ENCODE data around the gene PYGO2. TPM values are rescaled to one million over a fixed set of nuclear protein-coding genes. Genes with fewer than 3 reads are reported as not detected.

The PYGO2 gene
- total RNA-seq, 1 donor from 2014 or later = 19.2 TPM

- H3K27ac ChIP-seq = peak within 1 kb of the TSS; percentile 99
- peak in 1 of 2 donors; percentile 91 for DNase-seq (ENCODE audit: extremely low spot score in 2 of 2)
- no peaks in the 10 kb centered on the region for H3K9me3 ChIP-seq
- TF ChIP-seq POLR2AphosphoS5 (IDR thresholded peaks at IDR 0.05; ENCODE audit: insufficient read depth in 1 of 2, low read depth in 1 of 2) (no peak), CTCF (IDR thresholded peaks at IDR 0.05) (no peak), POLR2A (IDR thresholded peaks at IDR 0.05) (no peak)
- peak within 1 kb of the TSS; percentile 84 to 85 for H3K4me3 ChIP-seq
- no peaks in the 10 kb centered on the region for H3K36me3 ChIP-seq
- intact Hi-C loops (cut with DNase I) = loop anchor here (5.0 kb wide), 3 partner anchors 35 to 675 kb away; partner anchors contain the start of genes ADAM15 and ATP8B2
- H3K4me1 ChIP-seq = peaks cover 66% of the 10 kb centered on the region
- H3K27me3 ChIP-seq = no peaks in the 10 kb centered on the region
Measured at GRCh38 chr1:155002464-155003226, 41.1 kb upstream of the PYGO2 start, which contains the start of gene ZBTB7B. Gene ZBTB7B, plus strand, starts transcription at chr1:155002802. Its CDS starts 11,859 bp downstream, at chr1:155014661.

DNA sequence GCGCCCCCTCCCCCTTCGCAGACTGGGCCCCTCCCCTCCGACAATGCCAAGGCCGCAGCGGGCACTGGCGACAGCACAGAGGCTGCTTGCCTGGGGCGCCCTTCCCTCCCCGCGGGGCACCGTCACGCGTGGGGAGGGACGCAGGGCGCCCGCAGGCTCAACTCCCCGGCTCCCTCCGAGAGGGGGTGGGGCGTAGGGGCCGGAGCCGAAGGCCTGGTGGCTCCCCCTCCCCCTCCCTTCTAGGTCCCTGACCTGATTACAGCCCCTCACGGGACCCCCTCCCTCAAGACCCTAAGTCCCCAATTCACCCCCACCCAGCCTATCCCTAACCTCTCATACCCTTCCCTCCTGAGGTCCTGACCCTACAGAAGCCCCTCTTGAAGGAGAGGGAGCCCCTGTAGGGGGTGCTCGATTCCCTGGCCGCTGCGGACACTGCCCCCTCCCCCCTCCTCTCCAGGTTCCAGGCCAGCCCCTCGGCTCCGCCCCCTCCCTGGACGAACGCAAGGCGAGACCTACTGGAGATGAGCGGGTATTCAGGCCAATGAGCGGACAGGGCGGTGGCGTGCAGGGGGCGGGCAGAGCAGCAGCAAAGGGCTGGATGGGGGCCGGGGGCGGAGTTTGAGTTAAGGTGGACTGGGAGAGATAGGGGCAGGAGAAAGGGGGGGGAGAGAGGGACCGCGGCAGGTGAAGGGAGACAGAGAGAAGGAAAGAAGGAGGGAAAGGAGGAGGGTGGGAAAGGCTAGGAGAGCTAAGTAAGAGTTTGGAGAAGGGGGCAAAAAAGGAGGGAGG, 40.3 kb upstream of the PYGO2 start:
- intact Hi-C loops (cut with DNase I) = loop anchor here (2.0 to 5.0 kb wide), 4 partner anchors 15 to 675 kb away; partner anchors contain the start of genes ADAM15 and ATP8B2
- H3K36me3 ChIP-seq = no peaks in the 10 kb centered on the region
- peak overlapping the region; percentile 99 for H3K27ac ChIP-seq
- no peaks in the 10 kb centered on the region for H3K27me3 ChIP-seq
- H3K4me3 ChIP-seq = peak overlapping the region; percentile 84 to 85
- TF ChIP-seq POLR2AphosphoS5 (IDR thresholded peaks at IDR 0.05; ENCODE audit: insufficient read depth in 1 of 2, low read depth in 1 of 2) = peak; percentile 30 to 93
- peak in 1 of 2 donors; percentile 90 for TF ChIP-seq POLR2A (IDR thresholded peaks at IDR 0.05)
- TF ChIP-seq CTCF (IDR thresholded peaks at IDR 0.05) = peak in 1 of 3 experiments; percentile 43
- no peaks in the 10 kb centered on the region for H3K9me3 ChIP-seq
- peaks cover 59% of the 10 kb centered on the region for H3K4me1 ChIP-seq
- peak; percentile 99 to 100 for DNase-seq (ENCODE audit: extremely low spot score in 2 of 2)

DNA sequence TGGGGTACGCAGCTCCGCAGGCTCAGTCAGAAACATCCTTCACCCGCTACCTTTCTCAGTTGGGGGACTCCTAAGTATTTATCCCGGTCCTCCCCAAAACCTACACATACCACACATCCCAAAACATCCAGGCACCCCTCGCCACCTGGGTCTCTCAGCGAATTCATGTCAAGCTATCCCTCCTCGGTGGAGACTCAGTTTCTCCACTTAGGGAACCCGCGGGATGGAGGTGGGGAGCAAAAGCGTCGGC, 39.8 kb upstream of the PYGO2 start:
- H3K9me3 ChIP-seq = no peaks in the 10 kb centered on the region
- intact Hi-C loops (cut with DNase I) = loop anchor here (2.0 to 5.0 kb wide), 4 partner anchors 15 to 674 kb away; partner anchors contain the start of genes ADAM15 and ATP8B2
- DNase-seq (ENCODE audit: extremely low spot score in 2 of 2) = no peak
- H3K36me3 ChIP-seq = no peaks in the 10 kb centered on the region
- H3K4me1 ChIP-seq = peaks cover 53% of the 10 kb centered on the region
- TF ChIP-seq POLR2AphosphoS5 (IDR thresholded peaks at IDR 0.05; ENCODE audit: insufficient read depth in 1 of 2, low read depth in 1 of 2) = no peak
- TF ChIP-seq POLR2A (IDR thresholded peaks at IDR 0.05) = no peak
- no peak for TF ChIP-seq CTCF (IDR thresholded peaks at IDR 0.05)
- H3K4me3 ChIP-seq = peak overlapping the region; percentile 84 to 85
- H3K27me3 ChIP-seq = no peaks in the 10 kb centered on the region
- H3K27ac ChIP-seq = peak overlapping the region; percentile 99

DNA sequence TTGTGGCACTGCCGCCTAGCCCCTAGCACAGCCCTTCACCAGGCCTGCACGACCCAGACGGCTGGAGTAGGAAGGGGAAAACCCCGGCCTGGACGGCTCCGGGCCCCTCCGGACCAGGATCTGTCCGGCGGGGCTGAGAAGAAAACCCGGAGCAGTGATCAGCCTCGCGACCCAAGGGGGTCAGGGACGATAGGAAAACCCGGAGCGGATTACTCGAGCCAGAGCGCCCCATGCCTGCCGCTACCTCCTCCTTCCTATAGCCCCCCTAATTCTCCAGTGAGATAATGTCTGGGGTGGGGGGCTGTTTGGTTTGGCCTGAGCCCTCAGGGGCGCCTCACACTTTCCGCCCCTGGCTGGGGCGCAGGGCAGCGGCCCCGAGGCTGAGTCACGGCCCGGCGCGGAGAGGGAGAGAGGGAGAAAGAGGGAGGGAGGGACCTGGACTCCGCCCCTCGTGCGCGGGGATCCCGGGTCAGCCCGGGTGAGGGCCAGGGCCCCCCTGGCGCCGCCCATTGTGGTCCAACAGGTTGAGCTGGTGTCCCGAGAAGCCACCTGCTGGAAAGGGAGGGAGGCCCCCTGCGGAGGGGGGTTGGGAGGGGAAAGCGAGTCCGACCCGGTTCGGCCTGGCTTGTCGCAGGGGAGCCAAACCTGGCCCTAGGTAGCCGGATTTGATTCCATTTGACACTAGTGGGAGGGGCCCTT, 39.3 kb upstream of the PYGO2 start:
- no peaks in the 10 kb centered on the region for H3K27me3 ChIP-seq
- TF ChIP-seq POLR2AphosphoS5 (IDR thresholded peaks at IDR 0.05; ENCODE audit: insufficient read depth in 1 of 2, low read depth in 1 of 2) = peak; percentile 88 to 97
- TF ChIP-seq POLR2A (IDR thresholded peaks at IDR 0.05) = peak in 1 of 2 donors; percentile 80
- TF ChIP-seq CTCF (IDR thresholded peaks at IDR 0.05) = peak in 2 of 3 experiments; percentile 3 to 56
- no peaks in the 10 kb centered on the region for H3K36me3 ChIP-seq
- intact Hi-C loops (cut with DNase I) = loop anchor here (2.0 to 5.0 kb wide), 4 partner anchors 16 to 674 kb away; partner anchors contain the start of genes ADAM15 and ATP8B2
- peak overlapping the region; percentile 99 for H3K27ac ChIP-seq
- H3K4me1 ChIP-seq = peaks cover 49% of the 10 kb centered on the region
- no peaks in the 10 kb centered on the region for H3K9me3 ChIP-seq
- H3K4me3 ChIP-seq = peak overlapping the region; percentile 84 to 85
- DNase-seq (ENCODE audit: extremely low spot score in 2 of 2) = peak in 1 of 2 donors; percentile 97
